MM.1S (cell line): Measurements from ENCODE around the gene GOLIM4.
A peak's percentile ranks its signal among the peaks of the same experiment; 100 is the strongest.

Experiments
- DNase-seq: peaks from one replicate; pipeline ENCODE4 v3.0.0-alpha.2; 2015
- H2AFZ ChIP-seq: fragments of 300-600 bp; sonication (generic); 2 replicates; pipeline ENCODE4 v1.6.0; 2016; ENCODE audit warnings: antibody characterized with exemption, low read length
- H3F3A ChIP-seq: fragments of 300-600 bp; sonication (generic); 2 replicates; pipeline ENCODE4 v1.6.1; 2016; ENCODE audit warnings: mild to moderate bottlenecking, antibody characterized with exemption, low read length, moderate library complexity, mixed read lengths; ENCODE audit not compliant: insufficient read depth
- H3K27ac ChIP-seq: fragments of 300-600 bp; sonication (generic); 2 replicates; pipeline ENCODE4 v1.5.1; 2016; ENCODE audit warnings: mild to moderate bottlenecking, low read length
- H3K27me3 ChIP-seq: fragments of 300-600 bp; sonication (generic); replicated peaks from 2 replicates; pipeline ENCODE4 v1.6.0; 2016; ENCODE audit warnings: low read length; ENCODE audit not compliant: insufficient read depth
- H3K36me3 ChIP-seq: fragments of 300-600 bp; sonication (generic); replicated peaks from 2 replicates; pipeline ENCODE4 v1.6.1; 2016; ENCODE audit warnings: mild to moderate bottlenecking, low read length, mixed read lengths; ENCODE audit not compliant: insufficient read depth
- H3K4me1 ChIP-seq: fragments of 300-600 bp; sonication (generic); 2 replicates; pipeline ENCODE4 v1.6.1; 2016; ENCODE audit warnings: low read length, mixed read lengths
- H3K4me2 ChIP-seq: fragments of 300-600 bp; sonication (generic); 2 replicates; pipeline ENCODE4 v1.6.0; 2016; ENCODE audit warnings: low read depth, low read length
- H3K4me3 ChIP-seq: fragments of 300-600 bp; sonication (generic); 2 replicates; pipeline ENCODE4 v1.5.1; 2016; ENCODE audit warnings: low read length, mixed read lengths
- H3K79me2 ChIP-seq: fragments of 300-600 bp; sonication (generic); 2 replicates; pipeline ENCODE4 v1.6.1; 2016; ENCODE audit warnings: mixed run types, low read length, mixed read lengths
- H3K9ac ChIP-seq: fragments of 300-600 bp; sonication (generic); 2 replicates; pipeline ENCODE4 v1.6.1; 2016; ENCODE audit warnings: low read length, mixed read lengths
- H3K9me2 ChIP-seq: fragments of 300-600 bp; sonication (generic); replicated peaks from 2 replicates; pipeline ENCODE4 v1.6.1; 2016; ENCODE audit warnings: mild to moderate bottlenecking, low read length, mixed read lengths; ENCODE audit not compliant: insufficient read depth
- H3K9me3 ChIP-seq: fragments of 300-600 bp; sonication (generic); replicated peaks from 2 replicates; pipeline ENCODE4 v1.6.1; 2016; ENCODE audit warnings: mild to moderate bottlenecking, low read length, mixed read lengths; ENCODE audit not compliant: insufficient read depth
- H4K20me1 ChIP-seq: fragments of 300-600 bp; sonication (generic); 2 replicates; pipeline ENCODE4 v1.6.1; 2016; ENCODE audit warnings: mild to moderate bottlenecking, low read length, moderate library complexity, mixed read lengths; ENCODE audit not compliant: insufficient read depth
- CTCF ChIP-seq: fragments of 300-600 bp; sonication (generic); IDR thresholded peaks from 2 replicates; pipeline ENCODE4 v1.5.1; 2016; ENCODE audit warnings: antibody characterized with exemption, low read length, mixed read lengths
- EZH2 ChIP-seq: fragments of 300-600 bp; sonication (generic); optimal IDR thresholded peaks from 2 replicates; pipeline ENCODE3; 2017; ENCODE audit warnings: low read depth, mild to moderate bottlenecking, antibody characterized with exemption, low read length, mixed read lengths
- EZH2phosphoT487 ChIP-seq: fragments of 300-600 bp; sonication (generic); IDR thresholded peaks from 2 replicates; pipeline ENCODE4 v1.6.1; 2018; ENCODE audit warnings: antibody characterized with exemption, low read length

Gene GOLIM4

DNA sequence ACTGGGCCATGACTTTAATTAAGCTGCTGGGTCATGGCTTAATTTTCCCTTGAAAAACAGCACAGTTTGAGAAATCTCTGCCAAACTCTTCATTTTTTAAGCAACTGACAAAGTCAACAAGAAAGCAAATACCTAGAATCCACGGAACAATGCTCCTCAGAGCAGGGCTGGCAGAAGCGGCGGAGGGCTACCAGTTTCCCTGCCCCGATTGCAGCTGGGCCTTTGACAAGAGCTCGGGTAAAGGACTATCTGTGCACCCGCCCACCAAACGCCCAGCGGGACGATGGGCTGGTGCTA lies 1.2 kb downstream of the GOLIM4 start:
- Histone ChIP-seq H3K36me3 (no peaks in the 10 kb centered on the region), H4K20me1 (no peaks in the 10 kb centered on the region), H3K9me3 (no peaks in the 10 kb centered on the region), H2AFZ (peak overlapping the region; percentile 94; the same call in 1 of the 2 replicates), H3K4me3 (peak overlapping the region; percentile 80), H3K4me1 (peaks cover 29% of the 10 kb centered on the region), H3K79me2 (peaks cover 50% of the 10 kb centered on the region), H3K4me2 (peak overlapping the region; percentile 83), H3K27ac (peak overlapping the region; percentile 84), H3K9ac (peak overlapping the region; percentile 79), H3K27me3 (no peaks in the 10 kb centered on the region), H3F3A (peaks cover 31% of the 10 kb centered on the region), H3K9me2 (no peaks in the 10 kb centered on the region)
- no peak for DNase-seq
- no peak for TF ChIP-seq CTCF
- no peak for TF ChIP-seq EZH2
- TF ChIP-seq EZH2phosphoT487: no peak

DNA sequence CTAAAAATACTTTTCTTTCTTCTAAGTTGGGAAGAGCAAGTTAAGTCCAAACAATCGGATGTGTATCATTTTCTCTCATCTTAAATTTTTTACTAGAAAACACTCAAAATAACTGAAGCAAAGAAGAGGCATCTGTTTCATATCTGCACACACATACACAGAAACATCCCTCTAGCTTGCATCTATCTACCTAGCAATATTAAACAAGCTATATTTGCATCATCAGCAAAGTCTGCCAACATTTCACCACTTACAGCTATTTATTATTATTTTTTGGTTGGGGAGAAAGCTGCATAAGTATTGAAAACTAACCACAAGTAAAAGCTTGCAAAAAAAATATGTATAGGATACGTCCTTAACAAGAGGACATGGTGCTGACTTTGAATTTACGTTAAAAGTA lies 1.9 kb downstream of the GOLIM4 start:
- H3K9ac ChIP-seq: peak overlapping the region; percentile 79; the same call in 1 of the 2 replicates
- DNase-seq: no peak
- no peak overlapping the region for H2AFZ ChIP-seq
- H3K79me2 ChIP-seq: peaks cover 57% of the 10 kb centered on the region
- no peak for TF ChIP-seq CTCF
- no peak for TF ChIP-seq EZH2phosphoT487
- TF ChIP-seq EZH2: no peak
- H3K27me3 ChIP-seq: no peaks in the 10 kb centered on the region
- peaks cover 32% of the 10 kb centered on the region for H3F3A ChIP-seq
- no peaks in the 10 kb centered on the region for H3K36me3 ChIP-seq
- H3K27ac ChIP-seq: peak overlapping the region; percentile 84; the same call in 1 of the 2 replicates
- H3K4me2 ChIP-seq: peak overlapping the region; percentile 83
- peak overlapping the region; percentile 80 for H3K4me3 ChIP-seq
- no peaks in the 10 kb centered on the region for H3K9me2 ChIP-seq
- no peaks in the 10 kb centered on the region for H4K20me1 ChIP-seq
- peaks cover 36% of the 10 kb centered on the region for H3K4me1 ChIP-seq
- H3K9me3 ChIP-seq: no peaks in the 10 kb centered on the region

DNA sequence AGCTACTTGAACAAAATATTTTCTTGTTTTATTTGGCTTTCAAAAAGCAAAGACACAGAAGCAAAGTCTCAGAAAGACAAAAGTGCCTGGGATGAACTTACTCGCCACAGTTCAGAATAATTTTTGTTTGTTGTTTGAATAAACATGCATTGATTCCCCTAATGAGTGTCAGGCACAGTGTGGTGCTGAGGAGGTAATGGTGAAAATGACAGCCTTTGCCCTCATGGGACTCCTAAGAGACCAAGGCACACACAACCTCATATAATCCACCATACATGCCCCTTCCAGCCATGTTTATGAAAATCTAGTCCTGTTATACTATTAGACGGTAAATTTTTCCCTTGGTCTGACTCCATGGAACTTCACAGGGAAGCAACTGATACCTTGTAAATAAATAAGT lies 2.5 kb downstream of the GOLIM4 start:
- no peaks in the 10 kb centered on the region for H3K9me3 ChIP-seq
- no peak overlapping the region for H3K27ac ChIP-seq
- peak overlapping the region; percentile 80 for H3K4me3 ChIP-seq
- TF ChIP-seq CTCF (no peak), EZH2phosphoT487 (no peak), EZH2 (no peak)
- H3K36me3 ChIP-seq: no peaks in the 10 kb centered on the region
- peaks cover 62% of the 10 kb centered on the region for H3K79me2 ChIP-seq
- peak overlapping the region; percentile 83 for H3K4me2 ChIP-seq
- peaks cover 38% of the 10 kb centered on the region for H3F3A ChIP-seq
- no peaks in the 10 kb centered on the region for H4K20me1 ChIP-seq
- H3K9ac ChIP-seq: peak overlapping the region; percentile 79; the same call in 1 of the 2 replicates
- H3K9me2 ChIP-seq: no peaks in the 10 kb centered on the region
- no peak for DNase-seq
- peaks cover 41% of the 10 kb centered on the region for H3K4me1 ChIP-seq
- H3K27me3 ChIP-seq: no peaks in the 10 kb centered on the region
- no peak overlapping the region for H2AFZ ChIP-seq
